CD4-positive, alpha-beta T cell treated with Interleukin-6 for 4 hours (primary cell): ENCODE measurements around the gene GRID2.
"Not testable (repeated sequence)": the region's sequence is repeated elsewhere in the genome, so short reads cannot be mapped to it uniquely, and the experiment has no call there.

ENCODE experiments used
- DNase-seq: peaks from one replicate; pipeline ENCODE4 v3.0.0-alpha.2; 2020; ENCODE audit warnings: mixed read lengths

The GRID2 gene

GRCh38 chr4:92303621-92304027 is at the start of gene GRID2:
Gene GRID2 (plus strand): TSS chr4:92303966.
- no peak for DNase-seq

DNA sequence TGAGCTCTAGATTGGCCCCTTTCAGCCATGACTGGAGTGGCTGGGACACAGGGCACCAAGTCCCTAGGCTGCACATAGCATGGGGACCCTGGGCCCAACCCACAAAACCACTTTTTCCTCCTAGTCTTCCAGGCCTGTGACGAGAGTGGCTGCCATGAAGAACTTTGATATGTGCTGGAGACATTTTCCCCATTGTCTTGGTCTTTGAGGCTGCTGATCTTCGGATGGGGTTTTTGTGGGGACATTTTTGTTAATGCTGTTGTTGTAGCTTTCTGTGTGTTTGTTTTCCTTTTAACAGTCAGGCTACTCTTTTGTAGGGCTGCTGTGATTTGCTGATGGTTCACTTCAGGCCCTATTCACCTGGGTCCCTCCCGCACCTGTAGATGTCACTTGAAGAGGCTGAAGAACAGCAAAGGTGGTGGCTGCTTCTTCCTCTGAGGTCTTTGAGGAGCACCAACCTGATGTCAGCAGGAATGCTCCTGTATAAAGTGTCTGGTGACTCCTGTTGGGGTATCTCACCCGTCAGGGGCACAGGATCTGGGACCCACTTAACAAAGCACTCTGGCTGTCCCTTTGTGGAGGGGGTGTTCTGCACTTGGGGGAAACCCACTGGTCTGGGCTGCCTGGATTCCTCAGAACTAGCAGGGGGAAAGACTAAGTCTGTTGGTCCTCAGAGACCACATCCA is 49.6 kb upstream of the GRID2 start:
- no peak for DNase-seq

DNA sequence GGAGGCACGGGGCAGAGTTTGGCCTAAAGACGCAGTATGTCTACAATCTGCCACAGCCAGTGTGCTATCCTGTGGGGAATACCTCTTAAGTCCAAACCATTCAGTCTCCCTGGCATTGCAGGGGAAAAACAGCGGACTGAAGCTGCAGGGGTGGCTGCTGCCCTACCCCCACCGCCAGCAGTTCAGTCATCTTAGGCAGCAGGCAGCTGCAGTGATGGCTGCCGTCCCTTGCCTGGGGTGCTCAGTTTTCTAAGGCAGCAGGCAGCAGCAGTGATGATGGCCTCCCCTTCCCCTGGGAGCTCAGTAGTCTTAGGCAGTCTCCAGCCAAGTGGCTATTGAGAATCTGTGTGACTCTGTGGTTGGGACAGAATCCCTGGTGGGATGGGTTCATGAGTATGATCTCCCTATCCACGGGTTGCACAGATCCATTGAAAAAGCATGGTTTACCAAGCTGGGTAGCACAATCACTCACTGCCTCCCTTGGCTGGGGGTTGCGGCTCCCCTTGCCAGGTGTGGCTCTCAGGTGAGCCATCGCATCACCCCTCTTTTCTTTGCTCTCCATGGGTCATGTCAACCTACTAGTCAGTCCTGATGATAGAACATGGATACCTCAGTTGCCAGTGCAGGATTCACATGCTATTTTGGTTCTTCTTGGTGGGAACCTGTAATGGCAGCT is 48.9 kb upstream of the GRID2 start:
- DNase-seq, result no peak

GRCh38 chr4:92255920-92256244 is 47.9 kb upstream of the GRID2 start:
- DNase-seq, result no peak

GRCh38 chr4:92257931-92258857 is 45.6 kb upstream of the GRID2 start:
- no peak for DNase-seq

- DNase-seq, result no peak
Measured at GRCh38 chr4:92261256-92261655, 42.5 kb upstream of the GRID2 start.

- no peak for DNase-seq
Measured at GRCh38 chr4:92262371-92262770, 41.4 kb upstream of the GRID2 start.

DNA sequence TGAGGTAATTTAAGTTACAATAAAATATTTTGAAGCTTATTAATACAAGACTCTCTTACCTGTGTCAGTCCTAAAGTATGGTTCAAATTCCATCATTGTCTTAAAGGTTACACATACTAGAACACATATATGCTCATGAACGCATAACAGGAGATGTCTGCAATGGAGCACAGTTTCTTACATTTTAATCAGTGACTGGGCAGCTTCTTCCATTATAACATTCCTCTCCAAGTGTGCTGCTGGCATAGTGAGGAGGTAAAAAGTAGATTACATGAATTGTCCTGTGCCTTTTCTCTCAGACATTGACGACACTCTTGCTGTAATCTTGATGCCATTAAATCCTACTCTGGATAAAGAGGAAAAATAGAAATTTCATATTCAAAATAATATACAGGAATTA is 40.8 kb upstream of the GRID2 start:
- no peak for DNase-seq

GRCh38 chr4:92263575-92263974 is 40.2 kb upstream of the GRID2 start:
- DNase-seq, result no peak

DNA sequence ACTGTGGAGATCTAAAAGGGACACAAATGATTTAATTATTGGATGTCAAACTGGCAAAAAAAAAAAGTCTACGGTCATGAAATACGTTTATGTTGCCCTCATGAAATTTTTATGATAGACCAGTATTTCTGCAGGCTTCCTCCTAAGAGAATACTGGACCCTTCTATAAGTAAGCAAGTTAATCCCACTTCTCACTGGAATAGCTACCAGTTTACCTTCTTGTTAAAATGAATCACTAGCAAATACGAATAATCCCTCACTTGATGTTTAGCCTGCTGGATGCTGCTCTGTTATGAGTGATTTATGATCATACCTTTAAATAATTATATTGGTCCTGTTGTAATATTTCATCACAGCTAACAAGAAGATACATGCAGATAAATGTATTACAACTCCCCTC is 39.6 kb upstream of the GRID2 start:
- no peak for DNase-seq

- DNase-seq, result no peak
Measured at GRCh38 chr4:92265021-92265420, 38.7 kb upstream of the GRID2 start.

DNA sequence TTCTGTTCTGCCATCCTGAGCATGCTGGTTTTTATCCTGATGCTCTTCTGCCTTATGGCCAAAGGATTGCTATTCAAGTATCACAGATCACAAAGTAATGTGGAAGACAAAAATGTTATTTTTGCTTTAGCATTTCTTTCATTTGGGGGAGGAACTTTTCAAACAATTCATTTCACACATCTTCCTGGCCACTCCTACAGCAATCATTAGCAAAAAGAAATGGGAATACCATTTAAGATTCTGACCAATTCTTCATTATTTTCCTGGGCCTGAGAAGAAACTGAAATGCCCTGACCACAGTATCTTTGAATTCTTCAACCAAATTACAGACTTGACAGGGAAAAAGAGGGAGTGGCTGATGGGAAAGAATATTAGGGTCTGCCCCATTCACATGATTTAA is 38.0 kb upstream of the GRID2 start:
- no peak for DNase-seq

- DNase-seq, result no peak
Measured at GRCh38 chr4:92266521-92266920, 37.2 kb upstream of the GRID2 start.

- no peak for DNase-seq
Measured at GRCh38 chr4:92268642-92269041, 35.1 kb upstream of the GRID2 start.

DNA sequence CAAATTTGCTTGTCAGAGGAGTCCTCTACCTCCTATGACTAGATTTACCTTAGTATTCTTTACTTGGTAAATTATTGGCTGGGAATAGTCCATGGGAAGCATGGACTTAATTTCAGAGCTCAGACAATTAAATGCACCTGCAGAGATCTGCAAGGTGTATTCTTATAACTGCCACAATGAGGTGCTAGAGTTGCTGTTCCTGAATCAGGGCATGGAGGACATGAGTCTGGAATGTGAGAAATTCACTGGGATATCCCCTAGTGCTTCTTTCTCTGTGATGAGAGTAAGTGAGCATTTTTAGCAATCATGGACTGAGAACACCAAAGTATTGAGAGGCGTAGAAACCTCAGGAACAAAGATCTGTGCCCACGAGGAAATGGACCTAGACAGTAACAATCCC is 32.9 kb upstream of the GRID2 start:
- DNase-seq, result no peak

DNA sequence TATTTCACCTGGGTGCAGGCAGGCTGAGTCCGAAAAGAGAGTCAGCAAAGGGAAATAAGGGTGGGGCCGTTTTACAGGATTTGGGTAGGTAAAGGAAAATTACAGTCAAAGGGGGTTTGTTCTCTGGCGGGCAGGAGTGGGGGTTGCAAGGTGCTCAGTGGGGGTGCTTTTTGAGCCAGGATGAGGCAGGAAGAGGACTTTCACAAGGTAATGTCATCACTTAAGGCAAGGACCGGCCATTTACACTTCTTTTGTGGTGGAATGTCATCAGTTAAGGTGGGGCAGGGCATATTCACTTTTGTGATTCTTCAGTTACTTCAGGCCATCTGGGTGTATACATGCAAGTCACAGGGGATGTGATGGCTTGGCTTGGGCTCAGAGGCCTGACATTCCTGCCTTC is 32.2 kb upstream of the GRID2 start:
- not testable (repeated sequence) for DNase-seq

- DNase-seq, result not testable (repeated sequence)
Measured at GRCh38 chr4:92277057-92277881, 26.5 kb upstream of the GRID2 start.

GRCh38 chr4:92279296-92279695 is 24.5 kb upstream of the GRID2 start:
- no peak for DNase-seq

- no peak for DNase-seq
Measured at GRCh38 chr4:92299152-92299551, 4.6 kb upstream of the GRID2 start.

- no peak for DNase-seq
Measured at GRCh38 chr4:92304121-92304520, 355 bp downstream of the GRID2 start.

DNA sequence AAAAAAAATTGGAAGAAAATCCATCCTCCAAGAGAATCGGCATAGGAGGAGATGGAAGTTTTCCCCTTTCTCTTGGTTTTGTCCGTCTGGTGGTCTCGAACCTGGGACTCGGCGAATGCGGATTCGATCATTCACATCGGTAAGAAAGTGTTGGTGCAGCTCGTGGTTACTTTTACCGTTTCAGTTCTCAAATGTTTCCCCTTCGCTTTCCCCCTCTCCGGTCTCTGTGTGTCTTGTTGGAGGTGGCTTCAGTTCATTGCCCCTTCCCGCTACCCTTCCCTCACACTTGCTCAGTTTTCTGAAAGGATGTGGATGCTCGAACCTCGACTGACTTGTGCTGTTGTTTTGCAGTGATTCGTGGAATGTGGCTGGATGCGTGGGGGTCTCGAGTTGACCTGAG is 840 bp downstream of the GRID2 start:
- DNase-seq, result no peak

DNA sequence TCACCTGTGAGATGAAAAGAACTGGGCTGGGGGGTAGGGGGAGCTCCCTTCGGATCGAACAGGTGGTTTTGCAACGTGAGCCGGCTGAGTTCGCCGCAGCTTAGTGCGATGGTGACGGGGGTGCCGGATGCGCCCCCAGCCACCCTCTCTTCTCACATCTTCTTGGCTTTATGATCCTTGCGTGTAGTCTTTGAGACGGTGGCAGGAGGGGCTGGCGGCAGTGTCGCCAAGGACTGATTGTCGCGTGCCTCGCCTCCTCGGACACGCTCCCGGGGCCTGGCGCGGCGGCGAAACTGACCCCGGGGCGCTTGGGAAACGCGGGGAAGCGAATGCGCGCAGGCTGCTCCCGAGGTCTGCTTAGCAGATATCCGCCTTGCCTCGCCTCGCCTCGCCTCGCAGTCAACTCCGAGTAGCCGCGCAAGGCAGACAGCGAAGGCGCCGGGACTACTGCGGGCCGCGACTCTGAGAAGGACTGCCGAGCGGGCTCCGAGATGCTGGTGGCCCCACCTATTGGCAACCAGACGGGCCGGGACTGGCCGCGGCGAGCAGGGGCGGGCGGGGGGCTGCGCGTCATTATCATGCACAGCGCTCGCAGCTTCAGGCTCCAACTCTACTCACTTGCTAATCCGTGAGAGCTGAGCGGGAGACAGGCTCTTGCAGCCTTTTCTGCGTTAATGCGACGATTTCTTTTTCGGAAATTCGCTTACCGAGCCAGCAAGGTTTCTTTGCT is 1.5 kb downstream of the GRID2 start:
- no peak for DNase-seq
